SHP77 (cell line): ENCODE data around the gene OSBP.

Experiments used
- DNase-seq, 2 experiments: peaks; one replicate each; lab custom pipeline; 2025; lab: John Stamatoyannopoulos, UW

OSBP gene

DNA sequence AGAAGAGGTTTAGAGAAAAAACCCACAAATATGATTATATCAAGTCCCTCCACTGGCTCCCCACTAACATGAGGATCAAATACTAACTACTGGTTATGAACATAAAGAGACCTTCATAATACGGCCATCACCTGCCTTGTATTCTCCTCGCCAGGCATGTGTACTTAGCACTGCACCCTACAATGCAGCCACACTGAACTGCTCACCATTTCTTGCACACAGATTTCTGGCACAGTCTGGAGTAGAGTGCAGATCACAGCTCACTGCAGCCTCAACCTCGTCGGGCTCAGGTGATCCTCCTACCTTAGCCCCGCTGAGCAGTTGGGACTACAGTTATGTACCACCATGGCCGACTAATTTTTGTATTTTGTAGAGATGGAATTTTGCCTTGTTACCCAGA is 13.1 kb downstream of the OSBP start:
- DNase-seq, result no peak

- no peak for DNase-seq
Measured at GRCh38 chr11:59601788-59602187, 13.8 kb downstream of the OSBP start.

DNA sequence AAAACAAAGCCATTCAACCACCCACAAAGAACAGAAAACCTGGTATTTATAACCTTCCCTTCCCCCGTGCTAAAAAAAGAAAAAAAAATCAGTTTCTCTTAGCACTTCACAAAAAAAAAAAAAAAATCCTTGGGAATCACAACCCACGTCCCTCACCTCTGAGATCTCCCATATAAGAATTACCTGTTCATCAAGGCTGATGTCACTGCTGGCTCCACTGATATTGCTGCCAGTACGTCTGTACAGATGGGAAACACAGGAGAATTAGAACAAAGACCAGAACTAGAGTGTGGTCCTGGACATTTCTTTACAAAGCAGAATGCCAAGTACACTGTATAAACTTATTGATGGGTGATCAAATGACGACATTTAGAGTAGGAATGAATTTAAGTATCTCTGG is 14.9 kb downstream of the OSBP start:
- no peak for DNase-seq

DNA sequence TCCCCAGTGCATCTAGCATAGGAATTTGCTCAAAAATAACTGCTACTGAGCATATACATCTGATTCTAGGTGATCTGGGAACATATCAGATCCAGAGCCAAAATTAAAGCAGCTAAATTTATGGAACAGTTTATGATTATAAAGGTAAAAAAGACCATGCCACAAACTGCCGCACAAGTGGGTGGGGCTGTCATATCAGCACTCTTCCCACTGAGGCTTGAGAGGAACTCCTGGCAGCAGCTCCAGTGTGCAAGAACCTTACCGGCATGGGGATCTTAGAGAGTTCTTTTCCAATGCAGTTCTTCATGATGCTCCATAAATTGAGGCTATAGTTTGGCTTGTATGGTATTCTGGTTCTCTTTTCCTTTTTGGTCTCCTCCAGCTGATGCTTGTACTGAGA is 15.3 kb downstream of the OSBP start:
- DNase-seq, result no peak

DNA sequence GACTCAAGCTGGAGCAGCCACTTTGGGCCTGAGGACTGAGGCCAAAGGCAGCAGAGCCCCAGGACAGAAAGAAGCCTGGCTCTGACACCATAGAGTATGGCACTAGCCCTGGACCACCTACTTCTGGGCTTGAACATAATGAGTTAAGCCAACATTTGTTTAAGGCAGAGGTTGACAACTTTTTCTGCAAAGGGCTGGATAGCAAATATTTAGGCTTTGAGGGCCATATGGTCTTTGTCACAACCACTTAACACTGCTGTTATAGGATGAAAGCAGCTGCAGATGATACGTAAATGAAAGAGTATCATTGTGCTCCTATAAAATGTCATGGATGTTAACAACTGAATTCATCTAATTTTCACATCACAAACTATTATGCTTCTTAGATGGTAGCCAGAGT is 16.6 kb downstream of the OSBP start:
- no peak for DNase-seq

DNA sequence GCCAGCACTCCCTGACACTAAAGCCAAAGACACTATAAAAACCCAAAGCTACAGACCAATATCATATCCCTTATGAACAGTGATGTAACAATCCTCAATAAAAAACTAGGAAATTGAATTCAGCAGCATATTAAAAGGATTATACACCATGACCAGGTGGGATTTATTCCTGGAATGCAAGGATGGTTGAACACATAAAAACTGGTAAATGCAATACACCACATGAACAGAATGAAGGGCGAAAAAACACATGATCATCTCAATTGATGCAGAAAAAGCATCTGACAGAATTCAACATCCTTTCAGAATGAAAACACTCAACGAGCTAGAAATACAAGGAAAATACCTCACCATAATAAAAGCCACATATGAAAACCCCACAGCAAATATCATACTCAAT is 31.3 kb downstream of the OSBP start:
- no peak for DNase-seq

DNA sequence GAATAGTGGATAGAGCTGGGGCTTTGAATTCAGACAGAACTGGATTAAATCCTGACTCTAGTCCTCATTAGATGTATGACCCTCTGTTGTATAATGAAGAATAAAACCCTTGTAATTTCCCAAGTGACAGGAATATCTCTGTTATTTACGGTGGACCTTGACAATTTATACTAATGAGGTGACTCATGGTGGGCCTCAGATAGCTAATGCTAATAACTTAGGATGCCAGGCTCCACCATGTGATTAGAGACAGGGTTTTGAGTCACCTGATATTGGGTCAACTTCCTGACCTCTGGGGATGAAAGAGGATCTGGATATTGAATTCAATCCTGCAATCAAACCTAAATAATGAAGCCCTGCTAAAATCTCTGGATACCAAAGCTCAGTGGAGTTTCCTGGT is 33.6 kb downstream of the OSBP start:
- no peak for DNase-seq

DNA sequence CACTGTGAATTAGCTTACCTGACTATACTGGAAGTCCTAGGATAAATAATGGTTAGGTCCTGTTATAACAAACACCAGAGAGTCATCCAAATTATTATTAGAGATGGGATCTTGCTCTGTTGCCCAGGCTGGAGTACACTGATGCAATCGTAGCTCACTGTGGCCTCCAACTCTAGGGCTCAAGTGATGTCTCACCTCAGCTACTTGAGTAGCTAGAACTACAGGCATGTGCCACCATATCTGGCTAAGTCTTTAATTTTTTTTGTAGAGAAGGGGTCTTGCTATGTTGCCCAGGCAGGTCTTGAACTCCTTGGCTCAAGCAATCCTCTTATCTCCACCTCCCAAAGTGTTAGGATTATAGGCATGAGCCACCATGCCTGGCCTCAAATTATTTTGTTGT is 37.2 kb downstream of the OSBP start:
- no peak for DNase-seq

GRCh38 chr11:59575505-59575904 is 40.1 kb downstream of the OSBP start:
- DNase-seq, result no peak

DNA sequence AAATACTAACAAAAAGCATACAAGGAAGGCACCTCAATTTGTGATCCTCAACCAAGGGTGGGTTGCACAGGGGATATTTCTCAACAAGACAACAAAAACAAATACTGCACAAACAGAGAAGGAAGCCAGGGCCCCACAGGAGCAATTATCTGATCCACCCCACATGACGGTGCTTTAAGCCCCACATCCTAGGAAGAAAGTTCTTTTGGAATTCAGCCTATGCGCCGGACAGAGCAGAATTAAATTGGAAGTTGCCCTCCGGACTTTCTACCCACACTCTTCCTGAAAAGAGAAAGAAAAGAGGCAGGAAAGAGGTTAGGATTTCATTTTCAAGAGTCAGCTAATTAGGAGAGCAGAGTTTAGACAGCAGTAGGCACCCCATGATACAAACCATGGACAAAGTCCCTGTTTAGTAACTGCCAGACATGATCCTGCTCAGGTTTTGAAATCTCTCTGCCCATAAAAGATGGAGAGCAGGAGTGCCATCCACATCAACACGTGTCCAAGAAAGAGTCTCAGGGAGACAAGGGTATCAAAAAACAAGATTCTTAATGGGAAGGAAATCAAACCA is 40.6 kb downstream of the OSBP start:
- no peak for DNase-seq

DNA sequence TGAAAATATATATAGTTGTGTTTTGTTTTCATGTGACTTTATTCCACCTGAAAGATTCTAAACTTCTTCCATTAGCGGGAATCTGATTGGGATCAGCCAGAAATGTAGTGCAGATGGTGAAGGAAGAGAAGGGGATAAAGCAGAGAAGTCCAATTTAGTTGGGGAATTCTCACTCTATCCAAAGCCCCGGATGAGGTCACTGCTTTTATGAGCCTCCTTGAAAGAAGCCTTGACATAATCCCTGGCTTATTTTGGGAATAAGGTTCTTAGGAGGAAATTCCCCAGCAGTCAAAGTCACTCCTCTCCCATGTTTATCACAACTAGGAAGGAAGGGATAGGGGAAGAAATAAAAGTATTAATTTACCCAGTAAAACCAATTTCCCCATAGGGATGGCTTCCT is 41.1 kb downstream of the OSBP start:
- DNase-seq, result no peak

DNA sequence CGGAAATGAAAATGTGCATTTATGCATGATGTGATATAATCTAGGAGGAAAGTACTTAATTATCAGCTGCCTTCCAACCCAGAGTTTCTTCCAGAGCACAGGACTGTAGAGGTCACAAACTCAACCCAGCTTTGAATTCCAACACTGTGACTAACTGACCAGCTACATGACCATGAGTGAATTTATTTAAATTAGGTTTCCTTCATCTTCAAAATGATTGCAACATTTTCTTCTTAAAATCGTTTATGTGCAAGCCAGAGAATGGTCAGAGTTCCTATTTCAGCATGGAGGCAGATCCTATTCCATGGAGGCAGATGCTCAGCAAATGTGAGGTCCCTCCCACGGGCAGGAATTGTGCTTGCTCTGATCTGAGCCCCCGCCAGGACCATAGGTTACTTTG is 42.4 kb downstream of the OSBP start:
- DNase-seq, result no peak

DNA sequence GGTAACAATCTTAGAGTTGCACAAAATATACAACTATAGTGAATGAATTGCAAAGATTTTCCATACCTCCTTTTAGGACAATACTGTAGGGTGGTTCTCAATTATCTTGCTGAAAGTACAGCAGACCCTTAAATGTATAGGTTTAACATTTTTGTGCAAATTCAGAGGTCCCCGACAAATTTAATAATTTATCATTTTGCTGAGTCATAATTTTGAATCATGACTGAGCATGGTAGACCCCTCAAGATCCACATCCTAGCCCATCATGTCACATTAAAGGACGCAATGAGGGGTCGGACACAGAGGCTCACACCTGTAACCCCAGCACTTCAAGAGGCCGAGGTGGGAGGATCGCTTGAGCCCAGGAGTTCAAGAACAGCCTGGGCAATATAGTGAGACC is 43.5 kb downstream of the OSBP start:
- no peak for DNase-seq

DNA sequence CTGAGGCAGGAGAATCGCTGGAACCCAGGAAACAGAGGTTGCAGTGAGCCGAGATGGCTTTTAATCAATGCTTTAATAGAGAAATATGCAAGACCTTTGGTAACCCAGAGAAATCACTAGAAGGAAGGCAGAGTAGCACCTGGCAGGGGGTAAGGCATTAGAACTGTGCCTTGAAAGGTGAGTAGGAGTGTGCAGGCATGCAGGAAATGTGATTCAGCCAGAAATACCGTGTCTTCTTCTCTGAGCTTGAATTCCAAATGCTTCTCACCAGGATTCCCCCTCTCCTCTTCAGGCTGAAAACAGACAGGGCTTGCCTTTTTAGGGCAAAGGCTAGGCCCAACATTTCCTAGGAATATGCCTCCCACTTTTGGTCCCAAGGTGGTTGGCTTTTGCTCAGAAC is 53.3 kb downstream of the OSBP start:
- no peak for DNase-seq

- DNase-seq, result peak in 1 of 2 experiments; percentile 55
Measured at GRCh38 chr11:59560702-59561473, 54.7 kb downstream of the OSBP start.

DNA sequence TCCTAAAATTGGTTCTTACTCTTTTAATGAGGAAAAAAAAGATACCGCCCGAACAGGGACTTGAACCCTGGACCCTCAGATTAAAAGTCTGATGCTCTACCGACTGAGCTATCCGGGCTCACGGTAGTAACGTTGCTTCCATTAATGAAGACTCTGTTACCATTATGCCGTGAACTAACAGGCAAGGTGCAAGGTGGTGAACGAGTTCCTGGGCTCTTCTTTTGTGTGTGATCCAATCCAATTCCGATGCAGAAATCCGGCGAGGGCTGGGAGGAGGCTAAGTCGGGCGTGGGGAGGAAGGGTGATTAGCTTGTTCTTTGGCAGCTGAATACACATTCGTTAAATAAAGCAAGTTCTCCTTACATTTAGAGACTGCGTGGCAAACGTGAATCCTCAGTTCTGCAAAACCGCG is 55.3 kb downstream of the OSBP start:
- peak in 1 of 2 experiments; percentile 47 for DNase-seq

DNA sequence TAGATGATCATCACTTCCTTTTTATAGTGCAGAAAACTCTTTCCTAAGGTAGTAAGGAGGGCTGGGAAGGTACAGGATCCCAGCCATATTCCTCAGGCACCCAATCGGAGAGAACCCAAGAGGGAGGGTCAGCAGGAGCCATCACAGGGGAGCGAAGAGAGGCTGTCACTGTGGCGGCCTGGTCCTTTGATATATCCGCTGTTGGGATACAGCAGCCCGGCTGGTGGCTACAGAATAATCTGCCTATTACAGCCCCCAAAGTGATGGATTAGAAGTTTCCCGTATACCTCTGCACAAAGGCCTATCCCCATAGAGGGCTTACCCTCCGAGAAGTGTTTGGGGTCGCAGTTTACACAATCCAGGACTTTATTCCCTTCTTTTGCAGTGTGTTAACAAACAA is 55.7 kb downstream of the OSBP start:
- DNase-seq, result no peak

DNA sequence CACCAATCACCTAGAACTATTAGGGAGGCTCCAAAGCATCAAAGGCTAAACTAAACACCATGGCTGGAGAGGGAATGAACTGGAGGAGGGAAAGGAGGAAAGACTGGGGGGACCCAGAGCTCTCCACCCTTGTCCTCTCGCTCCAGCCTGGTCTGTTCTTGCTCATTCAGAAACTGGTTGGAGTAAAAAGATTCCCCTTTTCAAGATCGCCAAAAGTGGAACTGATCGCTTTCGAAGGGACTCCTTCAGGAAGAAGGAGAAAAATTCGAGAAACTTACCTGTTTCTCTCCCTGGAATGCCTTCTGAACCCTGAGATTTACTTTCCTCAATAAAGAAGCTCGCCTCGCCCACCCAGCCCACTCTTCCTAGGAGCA is 57.3 kb downstream of the OSBP start:
- no peak for DNase-seq

GRCh38 chr11:59556917-59557348 is 58.6 kb downstream of the OSBP start:
- no peak for DNase-seq

- peak; percentile 39 to 44 for DNase-seq
Measured at GRCh38 chr11:59556115-59556916, 59.3 kb downstream of the OSBP start.

GRCh38 chr11:59555601-59556114 is 59.9 kb downstream of the OSBP start:
- no peak for DNase-seq

- no peak for DNase-seq
Measured at GRCh38 chr11:59553323-59553722, 62.3 kb downstream of the OSBP start.

DNA sequence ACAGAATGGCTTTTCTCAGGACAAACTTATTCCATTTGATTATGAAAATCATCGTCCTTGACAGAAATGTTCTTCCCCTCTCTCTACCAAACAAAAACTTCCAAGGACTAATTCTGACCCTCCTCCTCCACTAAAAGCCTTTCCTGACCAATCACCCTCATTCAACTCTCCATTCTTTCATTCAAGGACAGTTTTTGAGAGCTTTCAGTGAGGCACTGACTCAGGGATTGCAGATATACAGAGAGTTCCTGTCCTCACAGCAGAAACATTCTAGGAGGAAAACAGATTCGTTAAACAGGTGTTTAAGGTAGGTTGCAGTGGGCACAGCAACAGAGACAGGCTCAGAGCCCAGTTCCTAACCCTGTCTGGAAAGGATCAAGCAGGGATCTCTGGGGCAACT is 62.7 kb downstream of the OSBP start:
- DNase-seq, result no peak
